ENCODE data around the gene FEZF2. TPM values are rescaled to one million over a fixed set of nuclear protein-coding genes. Genes with fewer than 3 reads are reported as not detected.

The FEZF2 gene
- total RNA-seq, 1 donor from 2014 or later: 15.0 TPM

DNA sequence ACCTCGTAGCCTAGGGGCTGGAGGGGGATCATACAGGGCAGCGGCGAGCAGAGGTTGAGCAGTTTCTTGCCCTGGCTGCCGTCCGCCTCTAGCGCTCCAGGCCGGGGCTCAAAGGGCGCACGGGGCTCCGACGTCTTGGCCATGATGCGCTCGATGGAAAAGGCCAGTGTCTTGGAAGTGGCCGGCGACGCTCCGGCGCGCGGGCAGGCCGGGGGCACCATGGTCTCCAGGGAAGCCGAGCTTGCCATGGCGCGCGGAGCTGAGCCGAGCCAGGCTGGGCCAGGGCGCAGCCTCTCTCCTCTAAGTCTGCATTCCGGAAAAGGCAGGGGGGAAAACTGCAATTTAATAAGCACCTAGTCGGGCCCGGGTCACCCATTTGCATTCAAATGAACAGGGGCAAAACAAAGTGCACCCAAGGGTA, 719 bp downstream of the FEZF2 start:
- no peak for DNase-seq

- no peak for DNase-seq
Observed at GRCh38 chr3:62371720-62372591, 1.4 kb downstream of the FEZF2 start.

DNA sequence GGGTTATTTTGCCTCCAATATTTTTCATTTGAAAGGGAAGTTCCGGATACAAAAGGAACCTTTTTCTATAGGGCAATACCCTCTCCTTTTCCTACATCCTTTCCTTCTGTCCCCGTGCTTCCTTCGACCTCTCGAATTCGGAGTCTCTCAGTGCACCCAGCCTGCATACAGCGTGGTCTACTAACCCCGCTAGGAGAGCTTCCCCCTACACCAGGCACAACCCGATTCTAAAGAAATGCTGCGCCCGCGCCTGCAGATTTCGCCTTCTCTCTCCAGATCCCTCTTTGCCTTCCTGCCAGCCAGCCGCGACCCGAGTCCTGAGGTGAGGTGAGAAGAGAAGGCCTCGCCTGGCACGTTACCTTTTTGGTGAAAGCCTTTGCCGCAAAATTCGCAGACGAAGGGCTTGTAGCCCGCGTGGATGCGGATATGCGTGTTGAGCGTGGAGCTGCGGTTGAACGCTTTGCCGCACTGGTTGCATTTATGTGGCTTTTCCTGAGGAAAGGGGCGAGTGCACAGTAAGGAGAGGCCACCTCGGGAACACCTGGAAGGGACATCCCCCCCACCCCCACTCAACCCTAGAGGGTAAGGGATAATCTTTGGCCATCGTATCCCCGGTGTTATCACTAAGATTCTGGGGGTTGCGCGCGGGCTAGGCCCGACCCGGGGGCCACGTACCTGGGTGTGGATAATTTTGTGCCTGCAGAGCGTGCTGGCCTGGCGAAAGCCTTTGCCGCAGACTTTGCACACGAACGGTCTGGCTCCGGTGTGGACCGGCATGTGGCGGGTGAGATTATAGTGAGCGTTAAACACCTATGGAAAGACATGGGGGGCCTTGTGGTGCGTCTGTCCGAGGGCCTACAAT, 2.3 kb downstream of the FEZF2 start:
- DNase-seq: no peak

DNA sequence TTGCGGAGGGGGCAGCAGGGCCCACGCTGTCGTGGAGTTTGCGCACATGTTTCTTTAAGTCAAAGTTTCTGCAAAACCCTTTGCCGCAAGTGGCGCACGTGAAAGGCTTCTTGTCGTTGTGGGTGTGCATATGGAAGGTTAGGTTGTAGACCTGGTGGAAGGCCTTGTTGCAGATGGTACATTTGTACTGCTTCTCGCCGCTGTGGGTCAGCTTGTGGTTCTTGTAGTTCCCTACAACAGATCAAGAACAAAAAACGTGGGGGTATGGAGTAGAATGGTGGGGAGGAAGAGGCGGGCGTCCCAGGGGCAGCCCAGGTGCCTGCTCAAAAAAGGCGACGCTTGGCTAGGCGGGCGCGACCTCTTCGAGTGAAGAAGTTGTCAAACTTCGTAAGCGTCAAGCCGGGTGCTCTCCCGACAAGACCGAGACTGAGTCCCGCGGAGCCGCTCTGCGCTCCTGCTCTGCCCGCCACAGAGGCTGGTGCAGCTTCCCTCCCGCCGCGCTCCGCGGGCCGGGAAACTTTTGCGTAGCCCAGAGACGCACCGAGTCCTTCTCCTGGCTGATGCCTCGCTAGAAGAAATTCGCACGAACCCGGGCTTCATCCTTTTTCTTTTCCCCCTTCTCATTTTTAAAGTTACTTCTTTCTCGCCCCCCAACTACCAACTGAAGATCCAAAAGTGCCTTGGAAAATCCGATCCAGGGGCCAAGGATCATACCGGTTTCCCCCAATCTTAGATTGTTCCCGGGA, 3.1 kb downstream of the FEZF2 start:
- DNase-seq: no peak

DNA sequence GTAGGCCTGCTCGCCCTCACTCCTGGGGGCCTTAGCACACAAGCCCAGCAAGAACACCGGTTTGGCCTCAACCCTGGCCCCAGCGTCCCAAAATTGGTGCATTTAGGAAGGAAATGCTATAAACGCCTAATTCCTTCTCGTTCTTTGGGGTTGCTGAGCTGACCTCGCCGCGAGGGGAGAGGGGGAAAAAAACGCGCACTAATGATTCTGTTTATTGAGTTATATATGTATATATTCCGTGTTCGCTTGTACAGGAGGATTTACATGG, 3.9 kb downstream of the FEZF2 start:
- DNase-seq: no peak

DNA sequence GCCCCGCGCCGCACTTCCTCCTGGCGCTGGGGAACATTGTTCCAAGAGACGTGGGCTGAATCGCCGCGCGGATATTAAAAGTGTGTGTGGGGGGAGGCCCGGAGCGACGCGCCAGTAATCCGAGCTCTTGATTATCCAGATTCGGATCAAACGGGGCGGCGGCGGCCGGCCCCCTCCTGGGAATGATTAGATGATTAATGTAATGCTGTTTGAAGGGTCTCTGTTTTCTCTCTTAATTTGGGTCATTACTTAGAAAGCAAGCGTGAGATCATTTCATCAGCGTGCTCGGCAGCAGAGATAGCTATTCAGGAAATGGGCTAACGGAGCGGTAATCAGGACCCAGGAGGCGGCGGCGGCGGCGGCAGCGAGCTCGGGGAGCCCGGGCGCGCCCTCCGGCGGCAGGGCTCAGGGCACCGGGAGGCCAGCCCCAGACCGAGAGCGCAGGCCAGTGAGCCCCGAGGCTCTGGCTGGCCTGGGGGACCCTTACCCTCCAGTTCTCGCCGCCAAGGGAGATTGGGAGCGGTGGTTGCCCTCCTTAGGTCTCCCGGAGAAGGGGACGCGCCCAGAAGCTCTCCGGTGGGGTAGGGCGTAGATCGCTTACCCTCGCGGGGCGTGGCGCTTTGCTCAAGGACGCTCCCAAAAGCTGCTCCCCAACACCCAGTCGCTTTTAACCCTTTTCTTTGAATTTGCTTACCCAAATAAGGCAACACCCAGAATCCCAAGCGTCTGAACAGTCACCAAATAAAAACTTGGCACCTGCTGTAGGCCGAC, 4.5 kb downstream of the FEZF2 start:
- DNase-seq: no peak

- no peak for DNase-seq
Observed at GRCh38 chr3:62368290-62368704, 5.1 kb downstream of the FEZF2 start.

GRCh38 chr3:62367763-62368195, 5.6 kb downstream of the FEZF2 start:
- no peak for DNase-seq

GRCh38 chr3:62366126-62366484, 7.2 kb downstream of the FEZF2 start:
- no peak for DNase-seq

DNA sequence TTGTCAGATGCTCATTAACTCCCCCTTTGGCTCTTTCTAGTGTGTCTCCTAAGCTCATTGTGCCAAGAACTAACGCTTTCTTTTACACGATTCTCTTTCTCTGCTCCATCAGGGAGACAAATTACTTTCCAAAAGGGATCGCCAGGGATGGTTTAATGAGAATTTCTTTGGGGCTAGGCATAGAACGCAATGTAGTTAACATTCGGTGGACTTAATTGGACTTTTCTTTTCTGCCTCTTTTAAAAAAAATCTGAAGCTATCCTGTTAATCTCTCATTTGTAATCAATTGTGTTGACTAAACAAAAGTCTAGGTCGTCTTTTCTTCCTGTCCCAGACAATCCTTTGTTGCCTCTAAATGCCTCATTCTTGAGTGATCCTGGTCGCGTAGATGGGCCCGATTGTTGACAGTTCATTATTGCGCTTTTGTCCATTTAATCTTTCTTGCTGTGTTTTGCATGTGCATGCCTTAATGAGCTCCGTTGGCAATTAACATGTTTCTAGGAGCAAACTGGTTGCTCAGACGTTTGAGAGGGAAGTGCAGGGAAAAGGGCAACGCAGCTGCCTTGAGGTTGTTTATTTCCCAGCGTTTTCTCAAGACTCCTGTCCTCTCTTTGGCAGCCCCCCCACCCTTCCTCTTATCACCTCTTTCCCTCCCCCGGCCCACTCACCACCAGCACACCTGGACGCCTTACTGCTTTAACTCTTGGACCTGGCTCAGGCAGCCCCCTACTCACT, 7.8 kb downstream of the FEZF2 start:
- DNase-seq: no peak

DNA sequence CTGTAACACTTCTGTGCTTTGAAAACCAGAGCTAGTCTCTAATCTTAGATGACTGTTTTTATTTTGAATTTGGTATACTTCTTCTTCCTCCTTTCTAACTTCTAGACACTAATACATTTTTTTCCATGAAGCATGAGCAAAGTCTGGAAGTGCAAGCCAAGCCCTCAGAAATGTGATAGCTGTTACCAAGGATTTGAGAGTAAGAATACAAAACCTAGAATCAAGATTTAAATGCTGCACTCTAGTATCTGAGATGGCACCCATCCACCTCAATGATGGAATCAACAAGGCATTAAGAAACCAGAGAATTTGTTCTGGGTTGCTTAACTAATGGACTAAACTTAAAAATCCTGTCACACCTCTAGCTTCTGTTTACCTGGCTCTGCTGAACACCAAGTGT, 9.2 kb downstream of the FEZF2 start:
- DNase-seq: no peak

GRCh38 chr3:62363275-62363674, 10.1 kb downstream of the FEZF2 start:
- DNase-seq: no peak

DNA sequence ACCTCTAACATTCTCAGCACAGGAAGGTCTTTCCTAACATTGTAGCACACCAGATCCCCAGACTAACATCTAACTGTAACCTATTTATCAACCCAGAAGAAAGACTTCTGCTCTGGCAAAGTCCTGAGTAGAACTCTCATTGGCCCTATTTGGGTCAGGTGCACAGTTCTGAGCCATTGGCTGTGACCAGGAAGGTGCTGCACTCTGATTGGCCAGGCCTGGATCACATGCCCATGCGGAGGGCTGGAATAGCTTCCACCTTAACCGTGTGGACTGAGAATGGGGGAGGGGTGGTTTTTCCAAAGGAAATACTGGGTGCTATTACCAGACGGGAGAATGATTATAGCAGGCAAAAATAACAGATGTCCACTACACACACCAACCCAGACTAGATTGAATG, 11.5 kb downstream of the FEZF2 start:
- no peak for DNase-seq

DNA sequence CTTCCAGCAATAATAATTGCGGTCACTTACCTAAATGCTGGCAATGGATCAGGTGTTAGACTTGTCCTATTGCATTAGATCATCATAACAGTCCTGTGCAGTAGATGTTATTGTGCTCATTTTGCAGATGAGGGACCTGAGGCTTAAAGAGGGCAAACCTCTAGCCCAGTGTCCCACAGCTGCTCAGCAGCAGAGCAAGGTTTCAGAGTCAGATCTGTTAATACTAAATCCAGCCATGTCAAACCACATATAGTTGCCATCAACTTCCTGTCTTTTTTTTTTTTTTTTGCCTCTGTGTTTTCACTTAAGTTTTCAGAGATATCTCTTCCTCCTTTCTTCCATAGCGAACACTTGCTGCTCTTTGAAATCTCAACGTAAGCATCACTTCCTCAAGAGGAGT, 12.1 kb downstream of the FEZF2 start:
- no peak for DNase-seq

GRCh38 chr3:62359531-62359930, 13.8 kb downstream of the FEZF2 start:
- no peak for DNase-seq

GRCh38 chr3:62356356-62356755, 17.0 kb downstream of the FEZF2 start:
- no peak for DNase-seq

DNA sequence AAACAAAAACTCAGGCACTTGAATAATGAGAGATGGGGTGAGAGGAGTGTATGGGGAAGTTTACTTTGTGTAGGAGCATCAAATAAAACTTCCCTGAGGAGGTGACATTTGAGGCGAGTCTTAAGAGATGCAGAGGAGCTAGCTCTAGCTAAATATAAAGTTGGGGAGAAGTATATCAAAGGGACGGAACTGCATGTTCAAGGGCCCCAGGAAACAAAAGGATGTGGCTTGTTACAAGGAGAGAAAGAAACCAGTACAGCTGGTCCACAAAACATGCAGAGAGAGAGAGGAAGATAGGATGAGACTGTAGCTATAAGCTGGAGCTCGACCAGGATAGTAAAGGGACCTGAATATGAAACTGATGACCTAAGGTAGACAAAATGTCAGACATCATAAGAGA, 17.6 kb downstream of the FEZF2 start:
- DNase-seq: no peak

GRCh38 chr3:62343755-62344154, 29.6 kb downstream of the FEZF2 start:
- DNase-seq: no peak

GRCh38 chr3:62335196-62335595, 38.2 kb downstream of the FEZF2 start:
- no peak for DNase-seq

DNA sequence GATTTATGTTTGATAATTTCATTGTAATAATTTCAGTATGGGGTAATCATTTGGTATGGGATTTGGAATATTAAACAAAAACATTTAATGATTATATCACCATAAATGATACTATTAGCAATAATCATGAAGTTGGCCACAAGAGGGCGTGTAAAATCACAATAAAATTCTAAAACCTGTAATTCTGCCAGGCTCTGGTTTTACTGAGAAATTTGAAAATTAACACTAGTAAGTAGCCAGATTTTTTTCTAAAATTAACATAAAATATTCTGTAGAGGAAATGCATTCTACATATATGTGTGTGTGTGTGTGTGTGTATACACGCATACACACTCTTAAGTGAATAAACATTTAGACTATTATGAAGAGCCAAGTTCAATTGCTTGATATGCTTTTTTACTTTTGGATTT, 40.5 kb downstream of the FEZF2 start:
- DNase-seq: no peak

DNA sequence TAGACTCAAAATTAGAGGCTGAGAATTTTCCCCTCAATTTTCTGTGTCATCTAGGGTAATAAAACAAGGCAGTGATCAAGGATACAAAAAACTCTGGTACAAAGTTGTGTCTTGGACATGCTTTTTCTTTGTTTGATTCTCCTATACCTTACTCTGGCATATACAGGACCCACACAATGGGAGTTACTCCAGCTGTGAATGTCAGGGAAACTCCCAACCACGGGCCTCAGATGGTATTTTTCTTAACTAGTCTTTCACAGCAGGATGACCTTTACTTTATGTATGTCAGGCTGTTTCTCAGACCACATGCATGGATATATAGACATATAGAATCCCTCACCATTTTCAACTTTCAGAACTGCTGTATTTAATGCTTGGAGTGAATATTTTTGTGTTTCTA, 41.3 kb downstream of the FEZF2 start:
- no peak for DNase-seq

GRCh38 chr3:62329971-62330370, 43.4 kb downstream of the FEZF2 start:
- DNase-seq: no peak

Data from occipital lobe (tissue), 2 donors.